Stimulated activated CD8-positive, alpha-beta memory T cell treated with anti-CD3 and anti-CD28 coated beads, Interleukin-15, amount 100 ng/mL, for 48 hours (primary cell): ENCODE data around the gene PATJ.
"Not testable (repeated sequence)": the region's sequence is repeated elsewhere in the genome, so short reads cannot be mapped to it uniquely, and the experiment has no call there.

ENCODE experiments used
- DNase-seq, 2 donors: peaks; one replicate each; pipeline ENCODE4 v3.0.0-alpha.2; 2020; ENCODE audit warnings: low read depth in 2 of 2

The PATJ gene

GRCh38 chr1:61887931-61888564 lies 145.8 kb downstream of the PATJ start:
- DNase-seq = no peak

GRCh38 chr1:61888808-61889207 lies 146.5 kb downstream of the PATJ start:
- no peak for DNase-seq

DNA sequence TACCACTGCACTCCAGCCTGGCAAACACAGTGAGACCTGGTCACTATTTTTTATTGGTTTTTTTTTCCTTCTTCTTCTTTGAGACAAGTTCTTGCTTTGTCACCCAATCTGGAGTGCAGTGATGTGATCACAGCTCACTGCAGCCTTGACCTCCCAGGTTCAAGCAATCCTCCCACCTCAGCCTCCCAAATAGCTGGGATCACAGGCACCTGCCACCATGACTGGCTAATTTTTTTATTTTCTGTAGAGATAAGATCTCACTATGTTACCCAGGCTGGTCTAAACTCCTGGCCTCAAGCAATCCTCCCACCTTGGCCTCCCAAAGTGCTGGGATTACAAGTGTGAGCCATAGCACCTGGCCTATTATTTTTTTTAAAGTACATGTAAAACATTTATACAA lies 148.2 kb downstream of the PATJ start:
- DNase-seq = not testable (repeated sequence)

DNA sequence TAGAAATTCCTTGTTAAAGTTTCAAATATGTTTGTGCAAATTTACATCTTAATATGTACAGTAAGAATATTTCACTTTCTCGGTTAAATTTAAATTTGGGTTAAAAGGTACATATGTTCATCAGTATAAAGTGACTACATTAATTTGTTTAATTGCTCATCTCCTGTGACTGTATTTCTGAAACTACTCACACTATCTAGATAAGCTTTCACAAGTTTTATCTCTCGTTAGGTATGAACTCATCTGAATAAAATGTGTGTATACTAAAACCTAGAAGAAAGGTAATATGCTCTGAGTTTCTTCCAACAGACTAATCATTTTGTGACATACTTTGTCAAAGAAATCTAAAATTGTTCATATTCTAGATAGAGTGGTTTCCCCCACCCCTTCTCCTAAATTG lies 150.7 kb downstream of the PATJ start:
- DNase-seq = no peak

DNA sequence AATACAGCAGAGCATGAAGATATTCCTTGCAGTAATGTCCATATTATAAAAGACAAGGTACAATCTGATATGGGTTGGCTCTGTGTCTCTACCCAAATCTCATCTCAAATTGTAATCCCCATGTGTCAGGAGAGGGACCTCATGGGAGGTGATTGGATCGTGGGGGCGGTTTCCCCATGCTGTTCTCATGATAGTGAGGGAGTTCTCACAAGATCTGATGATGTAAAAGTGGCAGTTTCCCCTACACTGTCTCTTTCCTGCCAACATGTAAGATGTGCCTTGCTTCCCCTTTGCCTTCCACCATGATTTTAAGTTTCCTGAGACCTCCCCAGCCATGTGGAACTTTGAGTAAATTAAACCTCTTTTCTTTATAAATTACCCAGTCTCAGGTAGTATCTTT lies 152.0 kb downstream of the PATJ start:
- not testable (repeated sequence) for DNase-seq

DNA sequence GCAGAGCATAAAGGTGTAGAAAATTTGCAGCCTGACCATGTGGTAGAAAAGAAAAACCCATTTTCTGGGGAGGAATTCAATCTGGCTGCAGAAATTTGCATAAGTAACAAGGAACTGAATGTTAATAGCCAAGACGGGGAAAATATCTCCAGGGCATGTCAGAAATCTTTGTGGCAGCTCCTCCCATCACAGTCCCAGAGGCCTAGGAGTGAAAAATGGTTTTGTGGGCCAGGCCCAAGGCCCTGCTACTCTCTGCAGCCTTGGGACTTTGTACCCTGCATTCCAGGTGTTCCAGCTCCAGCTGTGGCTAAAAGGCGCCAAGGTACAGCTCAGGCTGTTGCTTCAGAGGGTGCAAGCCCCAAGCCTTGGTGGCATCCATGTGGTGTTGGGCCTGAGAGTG lies 152.9 kb downstream of the PATJ start:
- no peak for DNase-seq

DNA sequence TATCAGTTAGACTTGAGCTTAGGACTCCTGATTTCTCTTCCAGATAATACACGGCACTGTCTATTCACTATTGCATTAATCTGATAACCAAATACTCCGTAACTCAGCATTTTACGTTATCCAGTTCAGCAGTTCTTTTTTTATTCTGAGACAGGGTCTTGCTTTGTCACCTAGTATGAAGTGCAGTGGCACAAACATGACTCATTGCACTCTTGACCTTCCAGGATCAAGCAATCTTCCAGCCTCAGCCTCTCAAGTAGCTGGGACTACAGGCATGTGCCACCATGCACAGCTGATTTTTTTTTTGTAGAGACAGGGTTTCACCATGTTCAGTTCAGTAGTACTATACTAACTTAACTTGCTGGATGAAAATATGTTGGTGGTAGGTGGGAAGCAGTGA lies 156.4 kb downstream of the PATJ start:
- no peak for DNase-seq

DNA sequence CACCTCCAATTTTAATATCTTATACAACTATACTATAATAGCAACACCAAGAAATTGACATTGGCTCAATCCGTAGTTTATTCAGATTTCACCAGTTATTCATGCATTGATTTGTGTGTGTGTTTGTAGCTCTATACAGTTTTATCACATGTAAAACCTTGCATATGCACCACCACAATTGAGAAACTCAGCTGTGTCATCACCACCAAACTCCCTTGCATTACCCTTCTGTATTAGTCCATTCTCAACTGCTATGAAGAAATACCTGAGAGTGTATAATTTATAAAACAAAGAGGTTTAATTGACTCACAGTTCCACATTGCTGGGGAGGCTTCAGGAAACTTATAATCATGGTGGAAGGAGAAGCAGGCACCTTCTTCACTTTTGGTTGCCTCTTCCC lies 162.1 kb downstream of the PATJ start:
- no peak for DNase-seq

GRCh38 chr1:61907102-61907501 lies 164.8 kb downstream of the PATJ start:
- DNase-seq = no peak

GRCh38 chr1:61910035-61910434 lies 167.8 kb downstream of the PATJ start:
- DNase-seq = no peak

GRCh38 chr1:61914823-61915482 lies 172.7 kb downstream of the PATJ start:
- no peak for DNase-seq

DNA sequence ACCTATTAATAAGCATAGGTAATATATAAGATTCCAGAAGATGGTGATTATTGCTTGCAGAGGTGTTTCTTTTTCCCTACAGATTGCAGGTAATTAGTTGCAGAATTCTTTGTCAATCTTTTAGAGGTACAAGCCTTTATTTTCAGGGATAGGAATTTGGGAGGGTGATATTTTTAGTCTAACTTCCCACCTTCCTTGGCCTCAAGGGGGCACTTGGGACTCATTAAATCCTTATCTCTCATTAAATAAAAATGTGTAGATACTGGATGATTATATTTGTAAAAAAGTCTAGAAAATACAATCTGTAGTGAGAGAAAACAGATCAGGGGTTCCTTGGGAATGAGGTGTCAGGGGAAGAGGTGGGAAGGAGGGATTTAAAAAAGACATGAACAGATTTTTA lies 179.2 kb downstream of the PATJ start:
- no peak for DNase-seq

DNA sequence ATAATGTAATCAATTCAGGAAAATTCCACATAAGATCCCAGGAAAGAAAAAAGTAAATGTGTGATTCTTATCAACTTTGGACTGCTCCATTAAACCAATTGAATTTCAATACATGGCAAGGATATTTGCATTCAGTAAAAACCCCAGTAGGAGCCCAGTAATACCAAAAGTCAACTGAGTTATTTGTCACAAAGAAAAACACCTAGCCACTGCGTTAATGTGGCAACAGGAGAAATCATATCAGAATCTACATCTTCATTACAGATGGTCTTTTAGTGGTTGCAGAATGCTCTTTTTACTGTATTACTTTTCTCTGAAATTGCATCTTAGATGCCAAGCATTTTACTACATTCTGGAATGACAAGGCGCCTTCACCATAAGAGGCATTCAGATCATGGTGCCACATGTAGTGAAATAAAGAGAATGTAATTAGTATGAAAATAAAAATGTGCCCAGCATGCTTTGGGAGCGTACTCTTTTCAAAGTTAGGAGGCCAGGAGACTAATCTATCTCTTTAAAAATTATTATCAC lies 180.7 kb downstream of the PATJ start:
- DNase-seq = no peak

GRCh38 chr1:61925591-61926298 lies 183.5 kb downstream of the PATJ start:
- no peak for DNase-seq

- no peak for DNase-seq
These were observed 184.3 kb downstream of the PATJ start for GRCh38 chr1:61926597-61926996.

- DNase-seq = no peak
These were observed 187.9 kb downstream of the PATJ start for GRCh38 chr1:61930116-61930645.

DNA sequence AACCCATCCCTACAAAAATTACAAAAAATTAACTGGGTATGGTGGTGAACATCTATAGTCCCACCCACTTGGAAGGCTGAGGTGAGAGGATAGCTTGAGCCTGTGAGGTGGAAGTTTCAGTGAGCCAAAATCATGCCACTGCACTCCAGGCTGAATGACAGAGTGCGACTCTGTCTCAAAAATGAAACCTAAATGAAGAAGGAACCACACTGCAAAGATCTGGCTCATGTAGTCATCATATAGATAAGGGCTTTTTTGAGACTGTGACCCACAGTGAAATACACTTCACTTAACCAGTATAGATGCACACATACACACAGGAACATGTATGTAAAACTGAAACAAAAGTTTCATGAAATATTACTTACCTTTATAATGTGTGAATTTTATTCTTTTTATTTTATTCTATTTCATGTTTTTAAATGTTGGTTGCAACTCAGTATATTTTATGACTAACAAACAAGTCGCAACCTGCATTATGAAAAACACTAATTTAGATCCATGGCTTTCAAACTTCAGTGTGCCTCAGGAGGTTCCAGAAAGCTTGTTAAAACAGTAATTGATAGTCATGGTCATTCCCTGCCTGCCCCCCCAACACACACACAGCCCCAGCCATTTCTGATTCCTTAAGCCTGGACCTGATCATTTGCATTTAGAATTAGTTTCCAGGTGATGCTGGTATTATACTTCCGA lies 189.5 kb downstream of the PATJ start:
- DNase-seq = no peak

- no peak for DNase-seq
These were observed 193.2 kb downstream of the PATJ start for GRCh38 chr1:61935516-61935915.

DNA sequence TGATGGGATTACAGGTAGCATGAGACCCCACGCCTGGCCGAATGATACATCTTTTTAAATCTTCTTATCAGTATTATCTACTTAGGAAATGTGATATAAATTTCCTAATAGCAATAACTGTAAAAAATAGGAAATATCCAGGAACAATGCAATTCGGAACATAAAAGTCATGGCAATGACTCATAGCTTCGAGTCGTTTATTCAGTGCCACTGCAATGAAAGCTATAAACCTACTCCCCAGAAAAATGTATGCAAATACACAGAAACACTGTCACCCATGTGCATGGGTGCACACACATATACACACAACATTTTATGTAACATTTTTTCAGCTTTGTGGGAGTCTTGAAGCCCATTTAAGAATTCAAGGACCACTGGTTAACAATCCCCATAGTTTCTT lies 194.6 kb downstream of the PATJ start:
- no peak for DNase-seq

GRCh38 chr1:61941794-61942193 lies 199.5 kb downstream of the PATJ start:
- DNase-seq = no peak

DNA sequence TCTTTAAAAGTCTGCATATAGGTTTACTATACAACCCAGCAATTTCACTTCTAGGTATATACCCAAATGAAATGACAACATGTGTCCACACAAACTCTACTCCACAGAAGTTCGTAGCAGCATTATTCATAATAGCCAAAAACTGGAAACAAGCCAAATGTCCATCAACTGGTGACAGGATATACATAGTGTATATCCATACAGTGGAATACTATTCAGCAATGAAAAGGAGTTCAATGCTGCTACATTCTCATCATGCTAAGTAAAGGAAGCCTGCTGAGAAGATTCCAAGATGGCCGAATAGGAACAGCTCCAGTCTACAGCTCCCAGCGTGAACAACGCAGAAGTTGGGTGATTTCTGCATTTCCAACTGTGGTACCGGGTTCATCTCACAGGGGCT lies 200.6 kb downstream of the PATJ start:
- DNase-seq = no peak

DNA sequence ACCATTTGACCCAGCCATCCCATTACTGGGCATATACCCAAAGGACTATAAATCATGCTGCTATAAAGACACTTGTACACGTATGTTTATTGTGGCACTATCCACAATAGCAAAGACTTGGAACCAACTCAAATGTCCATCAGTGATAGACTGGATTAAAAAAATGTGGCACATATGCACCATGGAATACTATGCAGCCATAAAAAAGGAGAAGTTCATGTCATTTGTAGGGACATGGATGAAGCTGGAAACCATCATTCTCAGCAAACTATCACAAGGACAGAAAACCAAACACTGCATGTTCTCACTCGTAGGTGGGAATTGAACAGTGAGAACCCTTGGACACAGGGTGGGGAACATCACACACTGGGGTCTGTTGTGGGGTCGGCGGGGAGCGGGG lies 206.4 kb downstream of the PATJ start:
- not testable (repeated sequence) for DNase-seq
